Tibial artery (tissue), 4 donors: ENCODE data around the gene BRMS1.
A peak's percentile ranks its signal among the peaks of the same experiment; 100 is the strongest.
"Not testable (repeated sequence)": the region's sequence is repeated elsewhere in the genome, so short reads cannot be mapped to it uniquely, and the experiment has no call there.

Experiments used
- DNase-seq, 2 donors: peaks; one replicate each; pipeline ENCODE4 v3.0.0-alpha.2; 2019
- H3K27ac ChIP-seq, 2 donors: fragments of 200-600 bp; sonication (generic) in 1 of 2; 1 replicate in 1 of 2; 2 replicates in 1 of 2; pipeline ENCODE4 v1.5.1; 2018 to 2019; ENCODE audit warnings: mild to moderate bottlenecking in 1 of 2
- H3K27me3 ChIP-seq, 2 donors: fragments of 200-600 bp; sonication (generic) in 1 of 2; one replicate each; pipeline versions ENCODE4 v1.5.1 to v1.6.0; 2016 to 2019
- H3K36me3 ChIP-seq, 3 donors: fragments of 200-600 bp; sonication (generic) in 2 of 3; one replicate each; pipeline ENCODE4 v1.5.1; 2016 to 2019; ENCODE audit warnings: mild to moderate bottlenecking in 2 of 3
- H3K4me1 ChIP-seq, 4 donors: fragments of 200-600 bp; sonication (generic) in 2 of 4; 1 replicate in 3 of 4; 2 replicates in 1 of 4; pipeline ENCODE4 v1.5.1; 2016 to 2019
- H3K4me3 ChIP-seq, 2 donors: fragments of 200-600 bp; sonication (generic) in 1 of 2; 1 replicate in 1 of 2; 2 replicates in 1 of 2; pipeline ENCODE4 v1.5.1; 2018 to 2019; ENCODE audit warnings: mild to moderate bottlenecking in 2 of 2
- H3K9me3 ChIP-seq, 3 donors: fragments of 200-600 bp; sonication (generic) in 1 of 3; one replicate each; pipeline ENCODE4 v1.5.1; 2016 to 2019
- intact Hi-C: fragments of 100-400 bp; cut with DNase I; formaldehyde crosslinking; loops from one replicate; pipeline ENCODE4 v1.15.0; 2023; ENCODE audit warnings: low total_unique reads
- TF ChIP-seq, protein P1 (sequence below), 2 experiments: fragments of 200-600 bp in 1 of 2; fragments of 450-650 bp in 1 of 2; IDR thresholded peaks; one replicate each; pipeline ENCODE4 v1.5.1; 2017 to 2019; ENCODE audit warnings: antibody characterized with exemption in 2 of 2, mild to moderate bottlenecking in 1 of 2, moderate library complexity in 1 of 2

Gene BRMS1

GRCh38 chr11:66322732-66323427, 22.0 kb downstream of the BRMS1 start:
- intact Hi-C loops, result no loop called here
- Histone ChIP-seq H3K9me3 (no peaks in the 10 kb centered on the region), H3K36me3 (no peaks in the 10 kb centered on the region), H3K4me1 (peaks cover 0 to 24% (median 13%) of the 10 kb centered on the region in 4 donors), H3K27me3 (peaks cover 0 to 7% of the 10 kb centered on the region in 2 donors), H3K27ac (no peak overlapping the region), H3K4me3 (no peak overlapping the region)
- peak; percentile 77 to 81 for DNase-seq
- TF ChIP-seq, protein P1, sequence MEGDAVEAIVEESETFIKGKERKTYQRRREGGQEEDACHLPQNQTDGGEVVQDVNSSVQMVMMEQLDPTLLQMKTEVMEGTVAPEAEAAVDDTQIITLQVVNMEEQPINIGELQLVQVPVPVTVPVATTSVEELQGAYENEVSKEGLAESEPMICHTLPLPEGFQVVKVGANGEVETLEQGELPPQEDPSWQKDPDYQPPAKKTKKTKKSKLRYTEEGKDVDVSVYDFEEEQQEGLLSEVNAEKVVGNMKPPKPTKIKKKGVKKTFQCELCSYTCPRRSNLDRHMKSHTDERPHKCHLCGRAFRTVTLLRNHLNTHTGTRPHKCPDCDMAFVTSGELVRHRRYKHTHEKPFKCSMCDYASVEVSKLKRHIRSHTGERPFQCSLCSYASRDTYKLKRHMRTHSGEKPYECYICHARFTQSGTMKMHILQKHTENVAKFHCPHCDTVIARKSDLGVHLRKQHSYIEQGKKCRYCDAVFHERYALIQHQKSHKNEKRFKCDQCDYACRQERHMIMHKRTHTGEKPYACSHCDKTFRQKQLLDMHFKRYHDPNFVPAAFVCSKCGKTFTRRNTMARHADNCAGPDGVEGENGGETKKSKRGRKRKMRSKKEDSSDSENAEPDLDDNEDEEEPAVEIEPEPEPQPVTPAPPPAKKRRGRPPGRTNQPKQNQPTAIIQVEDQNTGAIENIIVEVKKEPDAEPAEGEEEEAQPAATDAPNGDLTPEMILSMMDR (IDR thresholded peaks at IDR 0.05), result no peak

DNA sequence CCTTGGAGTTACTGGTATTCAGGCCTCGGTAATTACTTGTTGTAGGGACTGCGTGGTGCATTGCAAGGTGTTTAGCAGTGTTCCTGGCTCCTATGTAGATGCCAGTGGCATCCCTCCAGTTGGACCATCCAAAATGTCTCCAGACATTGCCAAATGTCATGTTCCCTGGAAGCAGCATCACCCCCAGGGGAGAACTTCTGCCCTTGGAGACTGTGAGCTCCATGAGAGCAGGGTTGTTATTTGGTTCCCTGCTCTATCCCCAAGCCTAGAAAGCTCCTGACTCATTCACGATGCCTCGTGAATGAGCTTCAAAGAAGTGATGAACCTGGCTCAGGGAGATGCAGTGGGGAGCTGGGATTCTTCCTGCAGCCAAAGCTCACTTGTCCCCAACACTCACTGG, 23.3 kb downstream of the BRMS1 start:
- no peak overlapping the region for H3K4me3 ChIP-seq
- intact Hi-C loops, result no loop called here
- no peaks in the 10 kb centered on the region for H3K9me3 ChIP-seq
- no peak for DNase-seq
- peaks cover 0 to 30% (median 21%) of the 10 kb centered on the region in 4 donors for H3K4me1 ChIP-seq
- no peaks in the 10 kb centered on the region for H3K36me3 ChIP-seq
- H3K27ac ChIP-seq, result no peak overlapping the region
- TF ChIP-seq, protein P1 (IDR thresholded peaks at IDR 0.05), result no peak
- peaks cover 0 to 19% of the 10 kb centered on the region in 2 donors for H3K27me3 ChIP-seq

DNA sequence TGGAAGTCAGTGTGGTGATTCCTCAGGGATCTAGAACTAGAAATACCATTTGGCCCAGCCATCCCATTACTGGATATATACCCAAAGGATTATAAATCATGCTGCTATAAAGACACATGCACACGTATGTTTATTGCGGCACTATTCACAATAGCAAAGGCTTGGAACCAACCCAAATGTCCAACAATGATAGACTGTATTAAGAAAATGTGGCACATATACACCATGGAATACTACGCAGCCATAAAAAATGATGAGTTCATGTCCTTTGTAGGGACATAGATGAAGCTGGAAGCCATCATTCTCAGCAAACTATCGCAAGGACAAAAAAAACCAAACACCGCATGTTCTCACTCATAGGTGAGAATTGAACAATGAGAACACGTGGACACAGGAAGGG, 24.2 kb downstream of the BRMS1 start:
- Histone ChIP-seq H3K27me3 (peaks cover 0 to 27% of the 10 kb centered on the region in 2 donors), H3K4me1 (peaks cover 0 to 32% (median 24%) of the 10 kb centered on the region in 4 donors)
- H3K27ac ChIP-seq, H3K36me3 ChIP-seq, H3K9me3 ChIP-seq, DNase-seq, intact Hi-C loops, H3K4me3 ChIP-seq: not testable (repeated sequence)

DNA sequence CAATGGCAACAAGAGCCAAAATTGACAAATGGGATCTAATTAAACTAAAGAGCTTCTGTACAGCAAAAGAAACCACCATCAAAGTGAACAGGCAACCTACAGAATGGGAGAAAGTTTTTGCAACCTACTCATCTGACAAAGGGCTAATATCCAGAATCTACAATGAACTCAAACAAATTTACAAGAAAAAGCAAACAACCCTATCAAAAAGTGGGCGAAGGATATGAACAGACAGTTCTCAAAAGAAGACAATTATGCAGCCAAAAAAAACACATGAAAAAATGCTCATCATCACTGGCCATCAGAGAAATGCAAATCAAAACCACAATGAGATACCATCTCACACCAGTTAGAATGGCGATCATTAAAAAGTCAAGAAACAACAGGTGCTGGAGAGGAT, 24.6 kb downstream of the BRMS1 start:
- Histone ChIP-seq H3K27me3 (peaks cover 0 to 32% of the 10 kb centered on the region in 2 donors), H3K4me1 (peaks cover 0 to 35% (median 24%) of the 10 kb centered on the region in 4 donors)
- DNase-seq, H3K9me3 ChIP-seq, H3K36me3 ChIP-seq, H3K27ac ChIP-seq, H3K4me3 ChIP-seq, intact Hi-C loops: not testable (repeated sequence)

DNA sequence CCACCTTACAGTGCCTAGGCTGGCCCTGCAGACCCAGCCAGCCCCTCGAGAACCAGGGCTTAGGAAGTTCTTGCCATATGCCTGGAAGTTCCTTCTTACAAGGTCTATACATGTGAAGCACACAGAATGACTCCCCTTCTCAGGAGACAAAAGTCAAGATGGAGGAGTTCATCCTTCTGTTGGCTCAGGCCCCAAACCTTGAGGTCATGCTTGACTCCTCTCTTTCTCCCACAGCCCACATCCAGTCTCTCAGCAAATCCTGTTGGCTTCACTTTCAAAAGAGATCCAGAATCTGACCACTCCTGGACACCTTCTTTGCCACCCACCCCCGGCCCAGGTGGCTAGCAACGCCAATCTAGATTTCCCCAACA, 26.3 kb downstream of the BRMS1 start:
- DNase-seq, result no peak
- H3K36me3 ChIP-seq, result no peaks in the 10 kb centered on the region
- H3K27ac ChIP-seq, result no peak overlapping the region
- H3K27me3 ChIP-seq, result peaks cover 0 to 46% of the 10 kb centered on the region in 2 donors
- intact Hi-C loops, result no loop called here
- no peaks in the 10 kb centered on the region for H3K9me3 ChIP-seq
- TF ChIP-seq, protein P1 (IDR thresholded peaks at IDR 0.05), result no peak
- no peak overlapping the region for H3K4me3 ChIP-seq
- peaks cover 0 to 36% (median 24%) of the 10 kb centered on the region in 4 donors for H3K4me1 ChIP-seq

- H3K4me3 ChIP-seq, result peak overlapping the region in 1 of 2 donors; percentile 59
- intact Hi-C loops, result no loop called here
- no peaks in the 10 kb centered on the region for H3K9me3 ChIP-seq
- H3K36me3 ChIP-seq, result no peaks in the 10 kb centered on the region
- no peak overlapping the region for H3K27ac ChIP-seq
- DNase-seq, result peak in 1 of 2 donors; percentile 65
- peaks cover 0 to 43% (median 29%) of the 10 kb centered on the region in 4 donors for H3K4me1 ChIP-seq
- peaks cover 0 to 47% of the 10 kb centered on the region in 2 donors for H3K27me3 ChIP-seq
- TF ChIP-seq, protein P1 (IDR thresholded peaks at IDR 0.05), result no peak
These were observed 26.9 kb downstream of the BRMS1 start for GRCh38 chr11:66317723-66318599.
